ENCODE results near the gene RBMX.

The RBMX gene

DNA sequence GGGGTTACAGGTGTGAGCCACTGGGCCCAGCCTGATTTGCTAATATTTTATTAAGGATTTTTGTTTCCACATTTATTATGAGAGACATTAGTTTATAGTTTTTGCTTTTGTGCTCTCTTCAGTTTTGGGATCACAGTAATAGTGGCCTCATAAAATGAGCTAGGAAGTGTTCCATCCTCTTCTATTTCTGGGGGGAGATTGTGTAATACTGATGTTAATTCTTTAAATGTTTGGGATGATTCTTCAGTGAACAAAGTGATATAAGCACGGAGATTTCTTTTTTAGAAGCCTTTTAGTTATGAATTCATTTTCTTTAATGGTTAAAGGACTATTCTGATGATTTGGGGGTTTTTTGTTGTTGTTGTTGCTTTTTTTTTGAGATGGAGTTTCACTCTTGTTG lies 41.3 kb downstream of the RBMX start:
- Mint-ChIP-seq H3K4me3 (no peak overlapping the region), H3K27ac (no peak overlapping the region), H3K9me3 (no peaks in the 10 kb centered on the region), H3K4me1 (no peaks in the 10 kb centered on the region), H3K27me3 (no peaks in the 10 kb centered on the region), H3K36me3 (peaks cover 9 to 11% of the 10 kb centered on the region in 2 donors)
- ATAC-seq (replicated peaks) (no peak), DNase-seq (no peak)

DNA sequence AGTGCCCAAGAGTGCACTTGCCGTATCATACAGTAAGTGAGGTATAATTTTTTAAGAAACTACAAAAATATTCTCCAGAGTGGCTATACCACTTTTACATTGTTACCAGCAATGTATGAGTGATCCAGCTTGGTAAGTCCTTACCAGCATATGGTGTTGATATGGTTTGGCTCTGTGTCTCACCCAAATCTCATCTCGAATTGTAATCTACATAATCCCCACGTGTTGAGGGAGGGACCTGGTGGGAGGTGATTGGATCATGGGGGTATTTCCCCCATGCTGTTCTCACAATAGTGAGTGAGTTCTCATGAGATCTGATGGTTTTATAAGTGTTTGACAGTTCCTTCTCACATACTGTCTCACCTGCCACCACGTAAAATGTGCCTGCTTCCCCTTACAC lies 44.8 kb downstream of the RBMX start:
- peaks cover 3 to 4% of the 10 kb centered on the region in 2 donors for H3K36me3 Mint-ChIP-seq
- H3K27ac Mint-ChIP-seq: no peak overlapping the region
- H3K4me1 Mint-ChIP-seq: no peaks in the 10 kb centered on the region
- H3K27me3 Mint-ChIP-seq: no peaks in the 10 kb centered on the region
- H3K9me3 Mint-ChIP-seq: no peaks in the 10 kb centered on the region
- H3K4me3 Mint-ChIP-seq: no peak overlapping the region
- no peak for DNase-seq
- no peak for ATAC-seq (replicated peaks)

DNA sequence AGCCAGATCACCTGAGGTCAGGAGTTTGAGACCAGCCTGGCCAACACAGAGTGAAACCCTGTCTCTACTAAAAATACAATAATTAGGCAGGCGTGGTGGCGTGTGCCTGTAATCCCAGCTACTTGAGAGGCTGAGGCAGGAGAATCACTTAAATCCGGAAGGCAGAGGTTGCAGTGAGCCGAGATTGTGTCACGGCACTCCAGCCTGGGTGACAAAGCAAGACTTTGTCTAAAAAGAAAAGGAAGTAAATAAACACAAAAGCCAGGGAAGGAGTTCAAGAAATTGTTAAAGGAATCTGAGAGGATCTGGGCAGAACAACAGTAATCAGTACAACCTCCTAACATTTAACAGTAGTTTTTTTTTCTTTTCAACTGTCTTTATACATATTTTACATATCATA lies 51.1 kb downstream of the RBMX start:
- Mint-ChIP-seq H3K36me3 (no peaks in the 10 kb centered on the region), H3K4me1 (no peaks in the 10 kb centered on the region), H3K27me3 (no peaks in the 10 kb centered on the region), H3K4me3 (no peak overlapping the region), H3K9me3 (no peaks in the 10 kb centered on the region), H3K27ac (no peak overlapping the region)
- DNase-seq (no peak), ATAC-seq (replicated peaks) (no peak)

DNA sequence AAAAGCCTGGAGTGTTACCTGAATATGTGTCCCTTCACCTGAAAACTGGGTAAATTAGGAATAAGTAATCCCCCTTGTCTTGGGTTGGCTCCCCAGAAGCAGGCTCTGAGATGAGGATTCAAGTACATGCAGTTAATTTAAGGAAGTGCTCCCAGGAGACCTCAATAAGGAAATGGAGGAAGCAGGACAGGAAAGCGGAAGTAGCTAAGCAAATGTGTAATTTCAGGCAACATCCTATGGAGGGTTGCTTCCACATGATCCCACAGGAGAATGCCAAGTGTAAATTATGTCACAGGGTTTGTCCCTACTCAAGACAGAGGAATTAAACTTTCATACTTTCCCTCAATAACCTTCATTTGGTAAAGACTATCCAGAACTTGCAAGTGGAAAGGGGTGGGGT lies 51.7 kb downstream of the RBMX start:
- H3K27me3 Mint-ChIP-seq: no peaks in the 10 kb centered on the region
- no peaks in the 10 kb centered on the region for H3K9me3 Mint-ChIP-seq
- no peak for ATAC-seq (replicated peaks)
- no peak for DNase-seq
- H3K36me3 Mint-ChIP-seq: no peaks in the 10 kb centered on the region
- H3K4me3 Mint-ChIP-seq: no peak overlapping the region
- H3K4me1 Mint-ChIP-seq: no peaks in the 10 kb centered on the region
- no peak overlapping the region for H3K27ac Mint-ChIP-seq

DNA sequence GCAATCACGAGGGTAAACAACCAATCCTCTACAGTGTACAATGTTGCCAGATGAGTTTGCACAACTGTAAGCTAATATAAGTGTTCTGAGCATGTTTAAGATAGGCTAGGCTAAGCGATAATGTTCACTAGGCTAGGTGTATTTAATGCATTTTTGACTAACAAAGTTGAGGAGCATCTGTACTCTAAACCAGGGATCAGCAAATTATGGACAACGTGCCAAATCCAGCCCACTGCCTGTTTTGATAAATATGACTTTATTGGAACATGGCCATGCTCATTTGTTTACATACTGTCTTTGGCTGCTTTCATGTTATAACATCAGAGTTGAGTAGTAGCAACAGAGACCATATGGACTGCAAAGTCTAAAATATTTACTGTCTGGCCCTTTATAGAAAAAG lies 53.5 kb downstream of the RBMX start:
- ATAC-seq (replicated peaks) (no peak), DNase-seq (no peak)
- no peaks in the 10 kb centered on the region for H3K36me3 Mint-ChIP-seq
- no peaks in the 10 kb centered on the region for H3K27me3 Mint-ChIP-seq
- H3K9me3 Mint-ChIP-seq: no peaks in the 10 kb centered on the region
- H3K4me3 Mint-ChIP-seq: no peak overlapping the region
- no peaks in the 10 kb centered on the region for H3K4me1 Mint-ChIP-seq
- no peak overlapping the region for H3K27ac Mint-ChIP-seq

DNA sequence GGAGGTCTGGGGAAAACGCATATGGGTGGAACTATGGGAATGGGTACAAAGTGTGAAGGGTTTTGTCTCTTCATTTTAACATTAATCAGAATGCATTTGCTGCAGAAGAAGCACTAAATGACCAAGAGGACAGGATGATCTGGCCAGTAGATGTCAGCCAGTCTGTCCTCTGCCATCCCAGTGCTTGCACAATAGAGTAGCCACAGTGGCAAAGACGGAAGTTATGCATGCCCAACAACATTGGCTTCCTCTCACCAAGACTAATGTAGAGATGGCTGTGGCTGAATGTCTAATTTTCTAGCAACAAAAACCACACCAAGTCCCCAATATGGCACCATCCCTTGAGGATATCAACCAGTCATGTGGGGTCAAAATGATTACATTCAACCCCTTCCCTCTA lies 54.8 kb downstream of the RBMX start:
- H3K36me3 Mint-ChIP-seq: no peaks in the 10 kb centered on the region
- H3K9me3 Mint-ChIP-seq: no peaks in the 10 kb centered on the region
- no peaks in the 10 kb centered on the region for H3K27me3 Mint-ChIP-seq
- no peak overlapping the region for H3K4me3 Mint-ChIP-seq
- DNase-seq: no peak
- ATAC-seq (replicated peaks): no peak
- H3K4me1 Mint-ChIP-seq: no peaks in the 10 kb centered on the region
- H3K27ac Mint-ChIP-seq: no peak overlapping the region
